Frontal cortex (tissue), 1 donor: ENCODE data around the gene FAM210B. TPM values are rescaled to one million over a fixed set of nuclear protein-coding genes. Genes with fewer than 3 reads are reported as not detected.

Experiments
- total RNA-seq: library from RNA; depleted of rRNA; stranded (reverse); fragments of >200 nt; gene quantifications from one replicate; pipeline ENCODE4 v1.2.3, GENCODE V29; 2014

FAM210B gene
- total RNA-seq, 1 donor from 2014 or later: 15.5 TPM

Other genes starting within 250 kb of the FAM210B start
- gene MC3R, start 110.2 kb upstream of the FAM210B start, total RNA-seq: not detected
- 6.5 TPM for gene AURKA, start 33.2 kb downstream of the FAM210B start, total RNA-seq
- 27.7 TPM for gene CSTF1, start 33.7 kb downstream of the FAM210B start, total RNA-seq
- under 0.01 TPM for gene CASS4, start 53.3 kb downstream of the FAM210B start, total RNA-seq
- gene RTF2, start 109.7 kb downstream of the FAM210B start, total RNA-seq: 48.9 TPM
- gene FAM209A, start 165.8 kb downstream of the FAM210B start, total RNA-seq: not detected
- not detected for gene FAM209B, start 174.3 kb downstream of the FAM210B start, total RNA-seq